Heart left ventricle (tissue), 13 donors: ENCODE data around the gene MAP7D3.

Experiments
- CTCF ChIP-seq, 12 donors: fragments of 200-600 bp; sonication (generic) in 4 of 12; IDR thresholded peaks; one replicate each; pipeline versions ENCODE4 v1.5.0 to v1.8.0; 2018 to 2022; ENCODE audit warnings: antibody characterized with exemption in 12 of 12, mild to moderate bottlenecking in 5 of 12
- POLR2A ChIP-seq, 2 donors: fragments of 450-650 bp; IDR thresholded peaks; one replicate each; pipeline ENCODE4 v1.6.1; 2017; ENCODE audit warnings: antibody characterized with exemption in 2 of 2, mild to moderate bottlenecking in 2 of 2, moderate library complexity in 2 of 2
- donor health status: ischemic (EF 13 %, LVEDD 7.1; RV severe dilation, severe dysfunction).
- donor health status: DM: no; HTN: yes; CAD: no.
- donor health status: DM: no; HTN: no; CAD: no.
- donor health status: ischemic (EF 25% LVEDD 6.9; RV normal size, moderate dysfunction).
- donor health status: ischemic (EF 25% LVEDD 5.7; RV mildly dilated, moderate dysfunction).
- donor health status: ischemic (EF 35%, LVEDD 5.7; RV mildly dilated, moderate dysfunction).
- donor health status: nonischemic (EF 11% LVEDD 7.7; RV severe dilation, severe dysfunction).
- donor health status: DM: yes; HTN: yes; CAD: no.
- donor health status: PGD.
- donor health status: ischemic (EF 29% LVEDD 5.4; RV normal size, mild dysfunction).
- donor health status: nonischemic (EF 23%, LVEDD 6.1; RV moderate dilation, normal function).

- TF ChIP-seq CTCF (IDR thresholded peaks at IDR 0.05) (no peak), POLR2A (IDR thresholded peaks at IDR 0.05) (no peak)
Measured at GRCh38 chrX:136269921-136270320, 18.7 kb upstream of the MAP7D3 start.
